Right cardiac atrium (tissue), 5 donors: ENCODE results near the gene CKB. TPM values are rescaled to one million over a fixed set of nuclear protein-coding genes. Genes with fewer than 3 reads are reported as not detected.
A peak's percentile ranks its signal among the peaks of the same experiment; 100 is the strongest.

Experiments
- ATAC-seq, 2 donors: fragments of 200-7000 bp; cut with Tn5 transposase; one replicate each; pipeline versions ENCODE4 v1.8.0 to v1.9.1; 2020; ENCODE audit warnings: moderate library complexity in 2 of 2, mild to moderate bottlenecking in 1 of 2
- DNase-seq, 3 donors: peaks; one replicate each; pipeline ENCODE4 v3.0.0-alpha.2; 2020
- H3K27ac ChIP-seq: one replicate; pipeline ENCODE4 v1.5.1; 2013; ENCODE audit warnings: mild to moderate bottlenecking, low read length, control low read depth, moderate library complexity
- H3K27me3 ChIP-seq: one replicate; pipeline ENCODE4 v1.6.1; 2013; ENCODE audit not compliant: control insufficient read depth, insufficient read depth
- H3K4me1 ChIP-seq: one replicate; pipeline ENCODE4 v1.6.1; 2013; ENCODE audit warnings: low read length; ENCODE audit not compliant: control insufficient read depth, insufficient read depth
- H3K4me3 ChIP-seq: one replicate; pipeline ENCODE4 v1.5.1; 2013; ENCODE audit warnings: low read length, control low read depth
- H3K9me3 ChIP-seq: one replicate; pipeline ENCODE4 v1.6.1; 2013; ENCODE audit warnings: low read length; ENCODE audit not compliant: control insufficient read depth
- WGBS: extraction: QIAGEN DNeasy Blood & Tissue Kit; methylation state at CpG from one replicate; pipeline ENCODE4 v1.1.7; 2013; 5-methylcytosine and 5-hydroxymethylcytosine counted together
- intact Hi-C, 4 donors: fragments of 100-400 bp; cut with DNase I; formaldehyde crosslinking; loops; one replicate each; pipeline versions ENCODE4 v1.11.0 to v1.14.0; 2022 to 2023
- long read RNA-seq, 4 donors: library from polyadenylated mRNA; unstranded; transcript quantifications; one replicate each; pipeline ENCODE4 v2.0.0, GENCODE V29; 2020 to 2021
- polyA plus RNA-seq: library from polyadenylated mRNA; stranded (reverse); fragments of 200-250 nt; gene quantifications from one replicate; pipeline ENCODE4 v1.2.3, GENCODE V29; 2013
- total RNA-seq, 4 donors: library from RNA; stranded (reverse); fragmentation: NEBNext Ultra II Directional; extraction: Animal tissue kit (Norgen Biotek cat#: 25700); gene quantifications; one replicate each; pipeline ENCODE4 v1.2.1, GENCODE V29; 2021
- donor health status: healthy with polysubstance abuse.
- donor health status: DM: no; HTN: yes; CAD: no.
- donor health status: DM: no; HTN: no; CAD: no.
- donor health status: DM: no; HTN: yes; CAD: no; lungs with severe emphysema.
- donor health status: DM: yes; HTN: yes; CAD: no.

Gene CKB
- 100 to 1,000 TPM; 478 to 697 (median 542) TPM for total RNA-seq
- 843 TPM for polyA plus RNA-seq
- long read RNA-seq, donor 1, transcript CKB-201 (8 exons, 1,709 nt) = major isoform, 451 of 1,168 reads
- long read RNA-seq, donor 1, transcript CKB-210 (3 exons, 625 nt) = minor isoform, 5 of 1,168 reads
- long read RNA-seq, donor 1, transcript CKB-202 (4 exons, 1,170 nt) = minor isoform, 365 of 1,168 reads
- long read RNA-seq, donor 1, partial matches to known transcripts = 311 of 1,168 reads
- long read RNA-seq, donor 1, other reads (novel, unspliced or antisense) = 30 of 1,168 reads
- long read RNA-seq, donor 2, transcript CKB-202 (4 exons, 1,170 nt) = minor isoform, 121 of 1,052 reads
- long read RNA-seq, donor 2, transcript CKB-201 (8 exons, 1,709 nt) = major isoform, 717 of 1,052 reads
- long read RNA-seq, donor 2, partial matches to known transcripts = 165 of 1,052 reads
- long read RNA-seq, donor 2, other reads (novel, unspliced or antisense) = 44 of 1,052 reads
- long read RNA-seq, donor 3, transcript CKB-201 (8 exons, 1,709 nt) = major isoform, 1,116 of 1,832 reads
- long read RNA-seq, donor 3, transcript CKB-202 (4 exons, 1,170 nt) = minor isoform, 406 of 1,832 reads
- long read RNA-seq, donor 3, partial matches to known transcripts = 285 of 1,832 reads
- long read RNA-seq, donor 3, other reads (novel, unspliced or antisense) = 23 of 1,832 reads
- long read RNA-seq, donor 4, transcript CKB-201 (8 exons, 1,709 nt) = major isoform, 962 of 1,320 reads
- long read RNA-seq, donor 4, transcript CKB-202 (4 exons, 1,170 nt) = minor isoform, 103 of 1,320 reads
- long read RNA-seq, donor 4, partial matches to known transcripts = 183 of 1,320 reads
- long read RNA-seq, donor 4, other reads (novel, unspliced or antisense) = 67 of 1,320 reads

- peak; percentile 14 to 19 for ATAC-seq
- H3K27ac ChIP-seq = peak within 1 kb of the TSS; percentile 38
- H3K27me3 ChIP-seq = no peaks in the 10 kb centered on the region
- intact Hi-C loops = no loop called here
- peak within 1 kb of the TSS; percentile 79 for H3K4me3 ChIP-seq
- WGBS = 4% methylated on average over 107 of the region's 107 CpGs
- H3K4me1 ChIP-seq = peaks cover 6% of the 10 kb centered on the region
- no peaks in the 10 kb centered on the region for H3K9me3 ChIP-seq
- DNase-seq = peak; percentile 81 to 93 (median 90)
Measured at GRCh38 chr14:103522649-103523574, at the start of gene CKB. CKB (minus strand) TSS chr14:103522830; CDS start chr14:103522493, 337 bp downstream.

- ATAC-seq = no peak
- no peak overlapping the region for H3K4me3 ChIP-seq
- DNase-seq = no peak
- H3K27ac ChIP-seq = no peak overlapping the region
- no peaks in the 10 kb centered on the region for H3K27me3 ChIP-seq
- 56% methylated on average over 11 of the region's 11 CpGs for WGBS
- no peaks in the 10 kb centered on the region for H3K4me1 ChIP-seq
- intact Hi-C loops = no loop called here
- no peaks in the 10 kb centered on the region for H3K9me3 ChIP-seq
Measured at GRCh38 chr14:103569408-103569807, 46.8 kb upstream of the CKB start.

GRCh38 chr14:103568952-103569351 is 46.3 kb upstream of the CKB start:
- peak in 1 of 2 donors; percentile 19 for ATAC-seq
- intact Hi-C loops = no loop called here
- 53% methylated on average over 8 of the region's 8 CpGs for WGBS
- no peak for DNase-seq
- Histone ChIP-seq H3K4me3 (no peak overlapping the region), H3K27ac (no peak overlapping the region), H3K4me1 (no peaks in the 10 kb centered on the region), H3K27me3 (no peaks in the 10 kb centered on the region), H3K9me3 (no peaks in the 10 kb centered on the region)

- intact Hi-C loops = no loop called here
- peak overlapping the region; percentile 71 for H3K4me3 ChIP-seq
- peaks cover 7% of the 10 kb centered on the region for H3K4me1 ChIP-seq
- WGBS = 58% methylated on average over 21 of the region's 21 CpGs
- H3K27ac ChIP-seq = no peak overlapping the region
- ATAC-seq (no peak), DNase-seq (peak in 1 of 3 donors; percentile 16)
- H3K27me3 ChIP-seq = no peaks in the 10 kb centered on the region
- no peaks in the 10 kb centered on the region for H3K9me3 ChIP-seq
Measured at GRCh38 chr14:103563844-103564505, 41.3 kb upstream of the CKB start.

- Histone ChIP-seq H3K4me1 (peaks cover 9% of the 10 kb centered on the region), H3K27me3 (no peaks in the 10 kb centered on the region), H3K9me3 (no peaks in the 10 kb centered on the region), H3K4me3 (peak overlapping the region; percentile 71), H3K27ac (peak overlapping the region; percentile 71)
- ATAC-seq (no peak), DNase-seq (no peak)
- intact Hi-C loops = no loop called here
- WGBS = under 1% methylated on average over 22 of the region's 22 CpGs
Measured at GRCh38 chr14:103563226-103563620, 40.6 kb upstream of the CKB start.

- Histone ChIP-seq H3K27ac (peak within 1 kb of the TSS; percentile 88), H3K9me3 (no peaks in the 10 kb centered on the region), H3K27me3 (no peaks in the 10 kb centered on the region), H3K4me1 (peaks cover 9% of the 10 kb centered on the region), H3K4me3 (peak within 1 kb of the TSS; percentile 71)
- under 1% methylated on average over 105 of the region's 109 CpGs for WGBS
- peak; percentile 81 to 85 for ATAC-seq
- intact Hi-C loops = no loop called here
- peak; percentile 89 to 95 (median 95) for DNase-seq
Measured at GRCh38 chr14:103562429-103563225, 40.0 kb upstream of the CKB start, which contains the start of the genes BAG5 and COA8. BAG5 (minus strand) TSS chr14:103562657; CDS start chr14:103561164, 1,493 bp downstream. COA8 (plus strand) TSS chr14:103562960; CDS start chr14:103563002, 42 bp downstream.

- Histone ChIP-seq H3K27me3 (no peaks in the 10 kb centered on the region), H3K4me3 (peak overlapping the region; percentile 71), H3K4me1 (peaks cover 11% of the 10 kb centered on the region), H3K27ac (peak overlapping the region; percentile 88), H3K9me3 (no peaks in the 10 kb centered on the region)
- under 1% methylated on average over 25 of the region's 25 CpGs for WGBS
- peak; percentile 80 to 83 for ATAC-seq
- DNase-seq = peak in 2 of 3 donors; percentile 69 to 86
- intact Hi-C loops = no loop called here
Measured at GRCh38 chr14:103562179-103562428, 39.5 kb upstream of the CKB start.

- Histone ChIP-seq H3K9me3 (no peaks in the 10 kb centered on the region), H3K27ac (peak overlapping the region; percentile 88), H3K4me3 (peak overlapping the region; percentile 71), H3K4me1 (peaks cover 12% of the 10 kb centered on the region), H3K27me3 (no peaks in the 10 kb centered on the region)
- peak in 2 of 3 donors; percentile 72 to 81 for DNase-seq
- ATAC-seq = peak; percentile 62 to 84
- WGBS = 8% methylated on average over 36 of the region's 36 CpGs
- intact Hi-C loops = no loop called here
Measured at GRCh38 chr14:103561381-103562178, 39.0 kb upstream of the CKB start.

GRCh38 chr14:103560691-103561090 is 38.1 kb upstream of the CKB start:
- H3K4me1 ChIP-seq = peaks cover 14% of the 10 kb centered on the region
- no peak overlapping the region for H3K27ac ChIP-seq
- ATAC-seq (no peak), DNase-seq (no peak)
- no peaks in the 10 kb centered on the region for H3K27me3 ChIP-seq
- H3K9me3 ChIP-seq = no peaks in the 10 kb centered on the region
- 71% methylated on average over 8 of the region's 8 CpGs for WGBS
- intact Hi-C loops = no loop called here
- no peak overlapping the region for H3K4me3 ChIP-seq
